IMR-90 (cell line): ENCODE data around the gene SLC39A3. TPM values are rescaled to one million over a fixed set of nuclear protein-coding genes. Genes with fewer than 3 reads are reported as not detected.

ENCODE experiments used
- ATAC-seq: fragments of 200-7000 bp; cut with Tn5 transposase; 2 replicates; pipeline ENCODE4 v1.9.1; 2020; ENCODE audit warnings: low read depth, mild to moderate bottlenecking, moderate library complexity
- BruUV-seq: library from RNA; stranded (reverse); fragments of 400-500 nt; replicated peaks from 2 replicates; lab custom pipeline; 2021; lab: Mats Ljungman, UMichigan
- CTCF ChIA-PET: fragments of 300-600 bp; formaldehyde crosslinking; extraction: SDS; loops from one replicate; lab custom pipeline; 2021; ENCODE audit warnings: antibody characterized with exemption; lab: Yijun Ruan, JAX
- POLR2A ChIA-PET: fragments of 300-600 bp; sonication (Branson Sonifier 250); formaldehyde crosslinking; loops from one replicate; lab custom pipeline; 2022; ENCODE audit warnings: antibody characterized with exemption; ENCODE audit not compliant: unreplicated experiment; lab: Charles Lee
- DNase-seq: peaks from one replicate; pipeline ENCODE4 v3.0.0; 2013
- H2AFZ ChIP-seq: replicated peaks from 2 replicates; pipeline ENCODE3; 2013; ENCODE audit warnings: low read length, mild to moderate bottlenecking; ENCODE audit not compliant: poor library complexity
- H2AK5ac ChIP-seq: 2 replicates; pipeline ENCODE4 v1.6.1; 2013; ENCODE audit warnings: low read depth, low read length, inconsistent platforms
- H2AK9ac ChIP-seq: replicated peaks from 2 replicates; pipeline ENCODE3; 2013; ENCODE audit warnings: mild to moderate bottlenecking, low read depth, low read length, moderate library complexity; ENCODE audit not compliant: poor library complexity
- H2BK120ac ChIP-seq: 2 replicates; pipeline ENCODE4 v1.6.1; 2013; ENCODE audit warnings: low read depth, low read length, inconsistent platforms
- H2BK15ac ChIP-seq: 3 replicates; pipeline ENCODE4 v1.6.1; 2013; ENCODE audit warnings: low read depth, low read length, inconsistent platforms
- H2BK20ac ChIP-seq: 2 replicates; pipeline ENCODE4 v1.6.1; 2013; ENCODE audit warnings: low read depth, mild to moderate bottlenecking, inconsistent platforms, low read length, moderate library complexity
- H2BK5ac ChIP-seq: 2 replicates; pipeline ENCODE4 v1.6.1; 2013; ENCODE audit warnings: mild to moderate bottlenecking, low read depth, low read length, inconsistent platforms; ENCODE audit not compliant: poor library complexity, severe bottlenecking
- H3K14ac ChIP-seq: replicated peaks from 2 replicates; pipeline ENCODE4 v1.6.1; 2013; ENCODE audit warnings: low read depth, low read length, inconsistent platforms
- H3K18ac ChIP-seq: 2 replicates; pipeline ENCODE4 v1.6.1; 2013; ENCODE audit warnings: low read depth, low read length, control low read depth
- H3K23ac ChIP-seq: 2 replicates; pipeline ENCODE4 v1.6.1; 2013; ENCODE audit warnings: low read depth, low read length, inconsistent platforms
- H3K27ac ChIP-seq: 2 replicates; pipeline ENCODE4 v1.5.1; 2013; ENCODE audit warnings: mild to moderate bottlenecking, control low read depth, low read length; ENCODE audit not compliant: insufficient read depth
- H3K27me3 ChIP-seq: 2 replicates; pipeline ENCODE4 v1.6.1; 2013; ENCODE audit warnings: low read length; ENCODE audit not compliant: control insufficient read depth, insufficient read depth
- H3K36me3 ChIP-seq: 2 replicates; pipeline ENCODE4 v1.6.1; 2013; ENCODE audit warnings: low read length, mixed read lengths; ENCODE audit not compliant: control insufficient read depth, insufficient read depth
- H3K4ac ChIP-seq: 2 replicates; pipeline ENCODE4 v1.6.1; 2013; ENCODE audit warnings: low read depth, low read length, inconsistent platforms
- H3K4me1 ChIP-seq: 2 replicates; pipeline ENCODE4 v1.6.1; 2013; ENCODE audit warnings: low read length, mixed read lengths; ENCODE audit not compliant: control insufficient read depth, insufficient read depth
- H3K4me2 ChIP-seq: 2 replicates; pipeline ENCODE4 v1.6.1; 2013; ENCODE audit warnings: low read depth, mild to moderate bottlenecking, control low read depth, low read length, moderate library complexity
- H3K4me3 ChIP-seq: 2 replicates; pipeline ENCODE4 v1.5.1; 2013; ENCODE audit warnings: low read depth, mild to moderate bottlenecking, control low read depth, low read length, moderate library complexity; ENCODE audit not compliant: insufficient read depth
- H3K56ac ChIP-seq: 2 replicates; pipeline ENCODE4 v1.6.1; 2013; ENCODE audit warnings: low read length, inconsistent platforms; ENCODE audit not compliant: insufficient read depth; ENCODE audit errors: extremely low read depth
- H3K79me1 ChIP-seq, 2 experiments: 2 replicates each; pipeline ENCODE4 v1.6.1; 2013; ENCODE audit warnings: low read length in 2 of 2, inconsistent platforms in 1 of 2, low read depth in 1 of 2
- H3K9ac ChIP-seq: 2 replicates; pipeline ENCODE4 v1.6.1; 2013; ENCODE audit warnings: low read depth, low read length, control low read depth
- H3K9me1 ChIP-seq: 2 replicates; pipeline ENCODE4 v1.6.1; 2013; ENCODE audit warnings: low read length, inconsistent platforms; ENCODE audit not compliant: insufficient read depth
- H3K9me3 ChIP-seq: 2 replicates; pipeline ENCODE4 v1.6.1; 2013; ENCODE audit warnings: low read length; ENCODE audit not compliant: control insufficient read depth, insufficient read depth
- H4K20me1 ChIP-seq: 2 replicates; pipeline ENCODE4 v1.6.1; 2013; ENCODE audit warnings: low read length, inconsistent platforms; ENCODE audit not compliant: insufficient read depth
- H4K5ac ChIP-seq: 2 replicates; pipeline ENCODE4 v1.6.1; 2013; ENCODE audit warnings: mild to moderate bottlenecking, low read depth, low read length, control low read depth
- H4K8ac ChIP-seq, 2 experiments: 2 replicates each; pipeline ENCODE4 v1.6.1; 2013; ENCODE audit warnings: low read depth in 2 of 2, low read length in 2 of 2, control low read depth in 1 of 2, inconsistent platforms in 1 of 2
- H4K91ac ChIP-seq: 2 replicates; pipeline ENCODE4 v1.6.1; 2013; ENCODE audit warnings: low read depth, low read length, inconsistent platforms; ENCODE audit not compliant: insufficient read depth
- BHLHE40 ChIP-seq: fragments of 150-350 bp; IDR thresholded peaks from 2 replicates; pipeline ENCODE4 v1.6.1; 2016; ENCODE audit warnings: mild to moderate bottlenecking, low read depth, low read length
- CEBPB ChIP-seq: IDR thresholded peaks from 2 replicates; pipeline ENCODE4 v1.6.1; 2012; ENCODE audit warnings: low read depth, low read length, improper control_type of control experiment
- MAFK ChIP-seq: IDR thresholded peaks from 2 replicates; pipeline ENCODE4 v1.6.1; 2012; ENCODE audit warnings: low read depth, low read length, improper control_type of control experiment
- MAZ ChIP-seq: IDR thresholded peaks from 2 replicates; pipeline ENCODE4 v1.6.1; 2012; ENCODE audit warnings: low read depth, mild to moderate bottlenecking, low read length, improper control_type of control experiment, moderate library complexity, borderline replicate concordance
- MXI1 ChIP-seq: IDR thresholded peaks from 2 replicates; pipeline ENCODE4 v1.6.1; 2012; ENCODE audit warnings: low read depth, mild to moderate bottlenecking, low read length, moderate library complexity, borderline replicate concordance
- NFE2L2 ChIP-seq: fragments of 150-350 bp; IDR thresholded peaks from 2 replicates; pipeline ENCODE4 v1.6.1; 2016; ENCODE audit warnings: low read depth, mild to moderate bottlenecking, low read length
- POLR2A ChIP-seq: IDR thresholded peaks from 2 replicates; pipeline ENCODE4 v1.6.1; 2012; ENCODE audit warnings: mild to moderate bottlenecking, low read depth, low read length
- RAD21 ChIP-seq: IDR thresholded peaks from 2 replicates; pipeline ENCODE4 v1.6.1; 2012; ENCODE audit warnings: low read length, improper control_type of control experiment
- RCOR1 ChIP-seq: IDR thresholded peaks from 2 replicates; pipeline ENCODE4 v1.6.1; 2012; ENCODE audit warnings: mild to moderate bottlenecking, low read length, improper control_type of control experiment; ENCODE audit not compliant: insufficient replicate concordance
- RFX5 ChIP-seq: IDR thresholded peaks from 2 replicates; pipeline ENCODE4 v1.8.0; 2012; ENCODE audit warnings: low read depth, mild to moderate bottlenecking, low read length, moderate library complexity
- SMC3 ChIP-seq: fragments of 150-350 bp; IDR thresholded peaks from 2 replicates; pipeline ENCODE4 v1.6.1; 2016; ENCODE audit warnings: low read depth, mild to moderate bottlenecking, antibody characterized with exemption, low read length, moderate library complexity
- WGBS, 2 experiments: methylation state at CpG; one replicate each; pipeline versions ENCODE4 v1.1.5 to v1.1.7; 2013; ENCODE audit warnings: missing lambda C conversion rate in 2 of 2; ENCODE audit not compliant: insufficient read length in 1 of 2; ENCODE audit errors: extremely low coverage in 2 of 2; 5-methylcytosine and 5-hydroxymethylcytosine counted together
- dilution Hi-C: fragments of 300-500 bp; cut with HindIII; formaldehyde crosslinking; loops from one replicate; pipeline ENCODE4 v1.14.3; 2018; ENCODE audit warnings: low sequenced_read_pairs; ENCODE audit not compliant: unreplicated experiment
- in situ Hi-C: fragments of 300-500 bp; cut with MboI; formaldehyde crosslinking; loops from 3 replicates; pipeline ENCODE4 v1.14.3; 2019; ENCODE audit warnings: low sequenced_read_pairs, inconsistent platforms, mixed read lengths
- intact Hi-C: fragments of 100-400 bp; cut with micrococcal nuclease; formaldehyde crosslinking; loops from 2 replicates; pipeline ENCODE4 v1.10.0; 2022
- polyA plus RNA-seq, 3 experiments: library from polyadenylated mRNA; depleted of rRNA; stranded (reverse); fragments of >200 nt; gene quantifications; 2 replicates each; pipeline ENCODE4 v1.2.3, GENCODE V29; 2012; ENCODE audit warnings: low replicate concordance in 1 of 3
- total RNA-seq: library from RNA; depleted of rRNA; stranded (reverse); fragments of >200 nt; gene quantifications from 2 replicates; pipeline ENCODE4 v1.2.3, GENCODE V29; 2012
- TF ChIP-seq, protein P1 (sequence below): fragments of 150-350 bp; IDR thresholded peaks from 2 replicates; pipeline ENCODE4 v1.6.1; 2017; ENCODE audit warnings: mild to moderate bottlenecking, antibody characterized with exemption, low read length, low read depth
- TF ChIP-seq, protein P2 (sequence below): conservative IDR thresholded peaks from 2 replicates; pipeline ENCODE4 v1.5.1; 2012; ENCODE audit warnings: mild to moderate bottlenecking, low read depth, low read length, improper control_type of control experiment
- TF ChIP-seq, protein P3 (sequence below): fragments of 150-350 bp; IDR thresholded peaks from 2 replicates; pipeline ENCODE4 v1.6.1; 2016; ENCODE audit warnings: low read depth, mild to moderate bottlenecking, low read length, moderate library complexity, borderline replicate concordance

The SLC39A3 gene
- total and polyA plus RNA-seq, 2 of the 4 experiments (the other 2 are of a cell fraction): 12.4 to 38.2 TPM

DNA sequence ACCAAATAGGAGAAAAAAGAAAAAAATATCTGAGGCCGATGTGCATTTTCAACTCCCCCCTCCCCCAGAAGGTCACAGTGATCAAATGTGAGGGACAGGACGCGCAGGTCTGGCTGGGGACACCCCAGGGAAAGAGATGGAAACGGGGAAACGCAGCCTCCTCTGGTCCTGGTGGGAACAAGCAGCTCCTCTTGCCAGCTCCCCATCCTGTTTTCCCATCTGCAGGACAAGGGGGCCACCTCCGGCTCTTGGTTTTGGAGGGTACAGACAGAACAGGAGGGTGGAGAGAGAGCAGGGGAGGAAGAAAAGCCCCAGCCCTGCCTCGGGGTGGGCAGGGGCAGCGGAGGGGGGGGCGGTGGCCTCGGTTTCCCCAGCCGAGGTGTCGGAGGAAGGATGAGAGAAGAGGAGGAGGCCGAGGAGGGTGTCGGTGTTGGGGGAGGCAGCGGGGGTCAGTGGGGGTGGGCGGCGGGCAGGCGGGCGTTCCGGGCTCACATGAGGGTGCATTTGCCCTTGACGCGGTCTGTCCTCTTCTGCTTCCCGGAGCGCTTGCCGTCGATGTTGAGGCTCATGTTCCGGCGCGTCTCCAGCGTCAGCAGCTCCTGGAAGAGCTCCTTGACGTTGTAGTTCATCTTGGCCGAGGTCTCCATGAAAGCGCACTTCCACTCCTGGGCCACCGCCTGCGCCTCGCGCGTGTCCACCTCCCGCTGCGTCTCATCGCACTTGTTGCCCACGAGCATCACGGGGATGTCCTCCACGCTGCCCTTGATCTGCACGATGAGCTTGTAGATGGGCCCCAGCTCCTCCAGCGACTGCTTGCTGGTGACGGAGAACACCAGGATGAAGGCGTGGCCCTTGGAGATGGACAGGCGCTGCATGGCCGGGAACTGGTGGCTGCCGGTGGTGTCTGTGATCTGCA lies 22.8 kb downstream of the SLC39A3 start:
- POLR2A ChIA-PET: no interaction called here
- 79% methylated on average over 25 of the region's 51 CpGs; no CpG with 5 or more reads in 1 of the 2 experiments for WGBS, 2 experiments
- BruUV-seq: no TSS peak
- Histone ChIP-seq H3K14ac (no peak overlapping the region), H3K27me3 (no peaks in the 10 kb centered on the region; the same call in 1 of the 2 replicates), H3K27ac (no peak overlapping the region), H3K36me3 (peaks cover 4% of the 10 kb centered on the region; the same call in 1 of the 2 replicates), H4K8ac (no peak overlapping the region), H3K9me1 (peaks cover 2% of the 10 kb centered on the region; the same call in 1 of the 2 replicates), H2BK20ac (no peak overlapping the region), H2AFZ (no peak overlapping the region), H3K4ac (no peak overlapping the region), H2BK15ac (no peak overlapping the region), H4K91ac (no peak overlapping the region), H3K9me3 (peaks cover 9% of the 10 kb centered on the region), H2BK5ac (no peak overlapping the region), H3K79me1 (peaks cover 0 to 4% of the 10 kb centered on the region in 2 experiments; a peak in 2 of 4 replicates), H2BK120ac (no peak overlapping the region), H2AK9ac (no peak overlapping the region), H2AK5ac (no peak overlapping the region), H4K20me1 (no peaks in the 10 kb centered on the region; the same call in 1 of the 2 replicates), H4K5ac (no peak overlapping the region), H3K23ac (no peak overlapping the region), H3K4me2 (no peak overlapping the region), H3K4me1 (0 out of 2 replicates have a peak, but pooled peaks cover 5% of the 10 kb centered on the region), H3K9ac (no peak overlapping the region), H3K18ac (no peak overlapping the region), H3K4me3 (no peak overlapping the region), H3K56ac (no peak overlapping the region)
- CTCF ChIA-PET: no interaction called here
- TF ChIP-seq, protein P1, sequence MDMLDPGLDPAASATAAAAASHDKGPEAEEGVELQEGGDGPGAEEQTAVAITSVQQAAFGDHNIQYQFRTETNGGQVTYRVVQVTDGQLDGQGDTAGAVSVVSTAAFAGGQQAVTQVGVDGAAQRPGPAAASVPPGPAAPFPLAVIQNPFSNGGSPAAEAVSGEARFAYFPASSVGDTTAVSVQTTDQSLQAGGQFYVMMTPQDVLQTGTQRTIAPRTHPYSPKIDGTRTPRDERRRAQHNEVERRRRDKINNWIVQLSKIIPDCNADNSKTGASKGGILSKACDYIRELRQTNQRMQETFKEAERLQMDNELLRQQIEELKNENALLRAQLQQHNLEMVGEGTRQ: no peak
- TF ChIP-seq SMC3 (no peak), NFE2L2 (no peak), MAFK (no peak), RFX5 (no peak), RCOR1 (no peak), CEBPB (no peak), RAD21 (no peak), BHLHE40 (no peak), MAZ (no peak), POLR2A (no peak), MXI1 (no peak)
- TF ChIP-seq, protein P2, sequence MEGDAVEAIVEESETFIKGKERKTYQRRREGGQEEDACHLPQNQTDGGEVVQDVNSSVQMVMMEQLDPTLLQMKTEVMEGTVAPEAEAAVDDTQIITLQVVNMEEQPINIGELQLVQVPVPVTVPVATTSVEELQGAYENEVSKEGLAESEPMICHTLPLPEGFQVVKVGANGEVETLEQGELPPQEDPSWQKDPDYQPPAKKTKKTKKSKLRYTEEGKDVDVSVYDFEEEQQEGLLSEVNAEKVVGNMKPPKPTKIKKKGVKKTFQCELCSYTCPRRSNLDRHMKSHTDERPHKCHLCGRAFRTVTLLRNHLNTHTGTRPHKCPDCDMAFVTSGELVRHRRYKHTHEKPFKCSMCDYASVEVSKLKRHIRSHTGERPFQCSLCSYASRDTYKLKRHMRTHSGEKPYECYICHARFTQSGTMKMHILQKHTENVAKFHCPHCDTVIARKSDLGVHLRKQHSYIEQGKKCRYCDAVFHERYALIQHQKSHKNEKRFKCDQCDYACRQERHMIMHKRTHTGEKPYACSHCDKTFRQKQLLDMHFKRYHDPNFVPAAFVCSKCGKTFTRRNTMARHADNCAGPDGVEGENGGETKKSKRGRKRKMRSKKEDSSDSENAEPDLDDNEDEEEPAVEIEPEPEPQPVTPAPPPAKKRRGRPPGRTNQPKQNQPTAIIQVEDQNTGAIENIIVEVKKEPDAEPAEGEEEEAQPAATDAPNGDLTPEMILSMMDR: no peak
- TF ChIP-seq, protein P3, sequence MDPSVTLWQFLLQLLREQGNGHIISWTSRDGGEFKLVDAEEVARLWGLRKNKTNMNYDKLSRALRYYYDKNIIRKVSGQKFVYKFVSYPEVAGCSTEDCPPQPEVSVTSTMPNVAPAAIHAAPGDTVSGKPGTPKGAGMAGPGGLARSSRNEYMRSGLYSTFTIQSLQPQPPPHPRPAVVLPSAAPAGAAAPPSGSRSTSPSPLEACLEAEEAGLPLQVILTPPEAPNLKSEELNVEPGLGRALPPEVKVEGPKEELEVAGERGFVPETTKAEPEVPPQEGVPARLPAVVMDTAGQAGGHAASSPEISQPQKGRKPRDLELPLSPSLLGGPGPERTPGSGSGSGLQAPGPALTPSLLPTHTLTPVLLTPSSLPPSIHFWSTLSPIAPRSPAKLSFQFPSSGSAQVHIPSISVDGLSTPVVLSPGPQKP: no peak
- ATAC-seq (no peak), DNase-seq (no peak)
- in situ Hi-C loops: no loop called here
- intact Hi-C loops: no loop called here
- dilution Hi-C loops: no loop called here
